Esophagus squamous epithelium (tissue), 5 donors: ENCODE measurements around the gene PDRG1. TPM values are rescaled to one million over a fixed set of nuclear protein-coding genes. Genes with fewer than 3 reads are reported as not detected.

Experiments used
- DNase-seq: peaks from one replicate; lab custom pipeline; 2025; lab: John Stamatoyannopoulos, UW
- H3K27ac ChIP-seq, 4 donors: fragments of 200-600 bp; sonication (generic); one replicate each; pipeline ENCODE4 v1.5.1; 2016 to 2019; ENCODE audit warnings: mild to moderate bottlenecking in 1 of 4
- H3K27me3 ChIP-seq, 4 donors: fragments of 200-600 bp; sonication (generic); 1 replicate in 3 of 4; 2 replicates in 1 of 4; pipeline versions ENCODE4 v1.5.1 to v1.6.0; 2017 to 2021; ENCODE audit warnings: antibody characterized with exemption in 1 of 4
- H3K36me3 ChIP-seq, 3 donors: fragments of 200-600 bp; sonication (generic); one replicate each; pipeline ENCODE4 v1.5.1; 2016 to 2019
- H3K4me1 ChIP-seq, 3 donors: fragments of 200-600 bp; sonication (generic); one replicate each; pipeline ENCODE4 v1.5.1; 2017 to 2019
- H3K4me3 ChIP-seq, 4 donors: fragments of 200-600 bp; sonication (generic); 1 replicate in 3 of 4; 2 replicates in 1 of 4; pipeline ENCODE4 v1.5.1; 2016 to 2019; ENCODE audit warnings: mild to moderate bottlenecking in 2 of 4, moderate library complexity in 1 of 4
- H3K9me3 ChIP-seq, 3 donors: fragments of 200-600 bp; sonication (generic); one replicate each; pipeline ENCODE4 v1.5.1; 2016 to 2019
- POLR2A ChIP-seq, 4 donors: fragments of 450-650 bp; IDR thresholded peaks; one replicate each; pipeline ENCODE4 v1.6.1; 2017; ENCODE audit warnings: antibody characterized with exemption in 4 of 4, mild to moderate bottlenecking in 4 of 4, moderate library complexity in 3 of 4
- WGBS, 2 donors: methylation state at CpG; one replicate each; pipeline ENCODE4 v1.1.5; 2018; 5-methylcytosine and 5-hydroxymethylcytosine counted together
- intact Hi-C: fragments of 100-400 bp; cut with DNase I; formaldehyde crosslinking; loops from one replicate; pipeline ENCODE4 v1.15.0; 2022
- total RNA-seq, 4 donors: library from RNA; depleted of rRNA; stranded (reverse); fragments of >200 nt; gene quantifications; one replicate each; pipeline ENCODE4 v1.1.0, GENCODE V29; 2016
- TF ChIP-seq, protein P1 (sequence below), 6 experiments: fragments of 450-650 bp in 4 of 6; fragments of 200-600 bp in 2 of 6; sonication (generic) in 2 of 6; IDR thresholded peaks; one replicate each; pipeline ENCODE4 v1.5.1; 2016 to 2019; ENCODE audit warnings: antibody characterized with exemption in 6 of 6, mild to moderate bottlenecking in 4 of 6, moderate library complexity in 4 of 6
- donor health status: DM: yes; HTN: yes; CAD: no.

Gene PDRG1
- total RNA-seq, 4 donors from 2014 or later, result 6.6 to 14.8 (median 11.1) TPM

DNA sequence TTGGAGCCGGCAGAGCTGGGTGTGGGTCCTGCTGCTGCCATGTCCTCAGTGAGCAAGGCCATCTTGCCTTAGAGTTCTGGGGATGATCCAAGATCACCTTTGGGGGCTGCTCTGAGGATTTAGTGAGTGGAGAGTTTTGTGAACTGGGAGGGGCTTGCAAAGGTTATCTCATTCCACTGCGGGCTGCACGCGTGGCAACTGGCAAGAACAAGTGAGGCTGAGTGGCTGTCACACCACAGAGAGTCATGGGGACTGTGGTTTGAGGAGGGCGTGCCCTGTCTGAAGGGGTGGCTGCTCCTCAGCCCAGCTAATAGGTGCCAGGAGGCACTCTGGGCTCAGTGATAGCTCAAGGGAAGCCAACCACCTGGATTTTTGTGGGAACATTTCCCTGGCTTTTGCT lies 43.8 kb downstream of the PDRG1 start:
- no peak overlapping the region for H3K4me3 ChIP-seq
- no peaks in the 10 kb centered on the region for H3K36me3 ChIP-seq
- no peaks in the 10 kb centered on the region for H3K9me3 ChIP-seq
- WGBS, 2 donors, result 67 to 90% methylated on average over 2 to 4 of the region's 5 CpGs
- peaks cover 0 to 9% (median 0%) of the 10 kb centered on the region in 3 donors for H3K4me1 ChIP-seq
- TF ChIP-seq POLR2A (IDR thresholded peaks at IDR 0.05), result no peak
- TF ChIP-seq, protein P1, sequence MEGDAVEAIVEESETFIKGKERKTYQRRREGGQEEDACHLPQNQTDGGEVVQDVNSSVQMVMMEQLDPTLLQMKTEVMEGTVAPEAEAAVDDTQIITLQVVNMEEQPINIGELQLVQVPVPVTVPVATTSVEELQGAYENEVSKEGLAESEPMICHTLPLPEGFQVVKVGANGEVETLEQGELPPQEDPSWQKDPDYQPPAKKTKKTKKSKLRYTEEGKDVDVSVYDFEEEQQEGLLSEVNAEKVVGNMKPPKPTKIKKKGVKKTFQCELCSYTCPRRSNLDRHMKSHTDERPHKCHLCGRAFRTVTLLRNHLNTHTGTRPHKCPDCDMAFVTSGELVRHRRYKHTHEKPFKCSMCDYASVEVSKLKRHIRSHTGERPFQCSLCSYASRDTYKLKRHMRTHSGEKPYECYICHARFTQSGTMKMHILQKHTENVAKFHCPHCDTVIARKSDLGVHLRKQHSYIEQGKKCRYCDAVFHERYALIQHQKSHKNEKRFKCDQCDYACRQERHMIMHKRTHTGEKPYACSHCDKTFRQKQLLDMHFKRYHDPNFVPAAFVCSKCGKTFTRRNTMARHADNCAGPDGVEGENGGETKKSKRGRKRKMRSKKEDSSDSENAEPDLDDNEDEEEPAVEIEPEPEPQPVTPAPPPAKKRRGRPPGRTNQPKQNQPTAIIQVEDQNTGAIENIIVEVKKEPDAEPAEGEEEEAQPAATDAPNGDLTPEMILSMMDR (IDR thresholded peaks at IDR 0.05), result no peak
- no peaks in the 10 kb centered on the region for H3K27me3 ChIP-seq
- H3K27ac ChIP-seq, result peak overlapping the region in 1 of 4 donors; percentile 39
- intact Hi-C loops, result no loop called here
- DNase-seq, result no peak

DNA sequence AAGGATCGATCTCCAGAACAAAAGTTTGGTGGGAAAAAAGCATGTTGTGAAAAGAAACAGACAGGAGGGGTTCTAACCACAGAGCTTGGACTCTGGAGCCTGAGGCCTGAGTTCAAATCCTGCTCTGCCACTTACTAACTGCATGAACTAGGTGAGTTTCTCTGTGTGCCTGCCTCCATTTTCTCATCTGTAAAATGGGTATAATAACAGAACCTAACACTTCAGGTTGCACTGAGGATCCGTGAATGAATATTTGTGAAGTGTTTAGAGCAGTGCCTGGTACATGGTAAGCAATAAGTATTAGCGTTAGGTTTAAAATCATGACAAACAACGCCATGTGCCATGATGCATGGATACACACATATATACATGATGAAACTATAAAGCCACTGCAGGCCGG lies 44.8 kb downstream of the PDRG1 start:
- Histone ChIP-seq H3K27me3 (no peaks in the 10 kb centered on the region), H3K36me3 (no peaks in the 10 kb centered on the region), H3K4me1 (peaks cover 0 to 9% (median 0%) of the 10 kb centered on the region in 3 donors), H3K4me3 (no peak overlapping the region), H3K27ac (no peak overlapping the region), H3K9me3 (no peaks in the 10 kb centered on the region)
- WGBS, 2 donors, result 82 to 90% methylated on average over 4 to 5 of the region's 5 CpGs
- intact Hi-C loops, result no loop called here
- DNase-seq, result no peak
- no peak for TF ChIP-seq POLR2A (IDR thresholded peaks at IDR 0.05)
- TF ChIP-seq, protein P1 (IDR thresholded peaks at IDR 0.05), result no peak

DNA sequence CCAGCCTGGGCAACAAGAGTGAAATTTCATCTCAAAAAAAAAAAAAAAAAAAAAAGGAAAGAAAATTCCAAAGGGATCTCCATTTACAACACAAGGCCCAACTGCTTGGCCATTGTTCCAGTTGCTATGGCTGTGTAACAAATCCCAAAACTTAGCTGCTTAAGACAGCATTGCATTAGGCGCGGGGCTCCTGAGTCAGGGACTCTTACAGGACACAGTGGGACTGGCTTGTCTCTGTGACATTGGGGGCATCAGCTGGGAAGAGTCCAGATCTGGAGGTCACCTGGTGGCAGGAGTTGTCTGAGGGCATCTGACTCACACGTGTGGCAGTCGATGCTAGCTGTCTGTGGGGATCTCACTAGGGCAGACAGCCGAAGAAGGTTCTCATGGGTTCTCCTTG lies 45.8 kb downstream of the PDRG1 start:
- H3K27ac ChIP-seq, result no peak overlapping the region
- 59 to 92% methylated on average over 2 to 5 of the region's 5 CpGs for WGBS, 2 donors
- intact Hi-C loops, result no loop called here
- H3K27me3 ChIP-seq, result no peaks in the 10 kb centered on the region
- H3K36me3 ChIP-seq, result no peaks in the 10 kb centered on the region
- TF ChIP-seq, protein P1 (IDR thresholded peaks at IDR 0.05), result no peak
- no peak for TF ChIP-seq POLR2A (IDR thresholded peaks at IDR 0.05)
- peaks cover 0 to 9% (median 0%) of the 10 kb centered on the region in 3 donors for H3K4me1 ChIP-seq
- H3K9me3 ChIP-seq, result no peaks in the 10 kb centered on the region
- no peak for DNase-seq
- H3K4me3 ChIP-seq, result no peak overlapping the region

DNA sequence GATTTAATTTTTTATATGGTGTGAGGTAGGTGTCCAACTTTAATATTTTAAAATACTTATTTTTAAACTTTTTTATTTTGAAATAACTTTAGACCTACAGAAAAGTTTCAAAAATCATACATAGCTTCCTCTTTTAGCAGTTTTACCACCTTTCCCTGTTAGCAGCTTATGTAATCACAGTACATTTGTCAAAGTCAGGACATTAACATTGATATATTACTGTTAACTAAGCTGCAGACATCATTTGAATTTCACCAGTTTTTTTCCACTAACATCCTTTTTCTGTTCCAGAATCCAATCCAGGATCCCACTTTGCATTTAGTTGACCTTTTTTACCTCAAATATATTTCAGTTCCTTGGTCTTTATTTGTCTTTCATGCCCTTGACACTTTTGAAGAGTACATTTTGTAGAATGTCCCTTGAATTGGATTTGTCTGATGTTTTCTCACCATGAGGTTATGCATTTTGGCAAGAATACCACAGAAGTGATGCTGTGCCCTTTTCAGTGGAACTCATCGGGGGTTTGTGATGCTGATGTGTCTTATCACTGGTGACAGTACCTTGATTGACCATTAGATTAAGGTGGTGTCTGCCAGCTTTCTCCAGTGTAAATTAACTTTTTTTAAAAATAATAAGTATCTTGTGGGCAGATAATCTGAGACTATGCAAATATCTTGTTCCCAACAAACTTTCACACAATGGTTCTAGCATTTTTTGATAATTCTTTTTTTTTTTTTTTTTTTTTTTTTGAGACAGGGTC lies 48.0 kb downstream of the PDRG1 start:
- Histone ChIP-seq H3K4me3 (no peak overlapping the region), H3K4me1 (peaks cover 0 to 9% (median 0%) of the 10 kb centered on the region in 3 donors), H3K36me3 (no peaks in the 10 kb centered on the region), H3K27me3 (no peaks in the 10 kb centered on the region), H3K9me3 (no peaks in the 10 kb centered on the region), H3K27ac (no peak overlapping the region)
- intact Hi-C loops, result no loop called here
- DNase-seq, result no peak
- no peak for TF ChIP-seq POLR2A (IDR thresholded peaks at IDR 0.05)
- TF ChIP-seq, protein P1 (IDR thresholded peaks at IDR 0.05), result no peak
- 57 to 62% methylated on average over 1 of the region's 1 CpG for WGBS, 2 donors

DNA sequence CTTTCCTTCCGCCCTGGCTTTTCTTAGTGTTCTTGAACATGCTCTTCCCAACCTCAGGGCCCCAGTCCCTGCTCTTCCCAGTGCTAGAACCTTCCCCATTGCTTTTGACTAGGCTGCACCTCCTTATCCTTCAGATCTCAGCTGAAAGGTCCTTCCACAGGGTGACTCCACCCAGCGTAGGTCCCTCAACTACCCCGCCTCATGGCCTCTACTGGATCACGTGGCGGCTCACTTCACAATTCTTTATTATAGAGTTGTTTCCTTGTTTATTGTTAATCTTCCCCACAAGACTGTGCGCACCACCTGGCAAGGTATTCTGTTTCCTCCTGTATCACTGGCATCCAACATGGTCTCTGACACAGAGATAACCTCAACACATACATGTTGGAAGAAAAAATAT lies 50.2 kb downstream of the PDRG1 start:
- no peak overlapping the region for H3K27ac ChIP-seq
- H3K27me3 ChIP-seq, result no peaks in the 10 kb centered on the region
- TF ChIP-seq POLR2A (IDR thresholded peaks at IDR 0.05), result no peak
- H3K36me3 ChIP-seq, result no peaks in the 10 kb centered on the region
- no peak overlapping the region for H3K4me3 ChIP-seq
- 82 to 87% methylated on average over 6 of the region's 6 CpGs for WGBS, 2 donors
- intact Hi-C loops, result no loop called here
- H3K4me1 ChIP-seq, result no peaks in the 10 kb centered on the region
- H3K9me3 ChIP-seq, result no peaks in the 10 kb centered on the region
- no peak for DNase-seq
